SK-N-SH treated with all-trans-retinoic acid at 6 μM for 48 hours (cell line): ENCODE data around the gene NFAT5.

ENCODE experiments used
- ARNTL ChIP-seq: fragments of 450-650 bp; formaldehyde crosslinking; IDR thresholded peaks from 2 replicates; pipeline ENCODE4 v1.5.0; 2020; ENCODE audit warnings: low read depth, mild to moderate bottlenecking, moderate library complexity, borderline replicate concordance
- CSDC2 ChIP-seq: fragments of 250-450 bp; sonication (Bioruptor Pico); IDR thresholded peaks from 2 replicates; pipeline ENCODE4 v1.5.0; 2020; ENCODE audit warnings: mild to moderate bottlenecking, moderate library complexity
- ZNF565 ChIP-seq: fragments of 450-650 bp; formaldehyde crosslinking; conservative IDR thresholded peaks from 2 replicates; pipeline ENCODE4 v1.5.0; 2020; ENCODE audit warnings: low read depth, mild to moderate bottlenecking, moderate library complexity
- ZNF8 ChIP-seq: fragments of 450-650 bp; formaldehyde crosslinking; IDR thresholded peaks from 2 replicates; pipeline ENCODE4 v1.5.0; 2020; ENCODE audit warnings: mild to moderate bottlenecking, moderate library complexity
- TF ChIP-seq, protein P1 (sequence below): fragments of 250-450 bp; sonication (Bioruptor Pico); IDR thresholded peaks from 2 replicates; pipeline ENCODE4 v1.8.0; 2020; ENCODE audit warnings: mild to moderate bottlenecking, moderate library complexity, borderline replicate concordance

DNA sequence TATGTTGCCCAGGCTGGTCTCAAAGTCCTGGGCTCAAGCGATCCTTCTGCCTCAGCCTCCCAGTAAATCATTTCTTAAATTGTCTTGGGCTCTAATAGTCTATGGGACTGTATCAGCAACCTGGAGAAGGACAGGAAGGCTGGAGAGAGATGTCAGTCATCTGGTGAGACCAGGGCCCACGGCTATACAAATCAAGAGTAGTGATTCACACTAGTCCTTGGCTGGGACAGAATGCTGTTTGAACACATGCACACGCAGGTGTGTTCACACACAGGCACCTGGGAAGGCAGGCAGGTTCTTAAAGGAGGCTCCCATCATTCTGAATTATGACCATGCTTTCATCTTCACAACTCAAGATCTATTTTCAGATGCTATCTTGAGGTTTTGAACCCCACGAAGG is 146.5 kb downstream of the NFAT5 start:
- TF ChIP-seq CSDC2 (no peak), ZNF565 (CRISPR knock-in tag) (no peak), ZNF8 (CRISPR knock-in tag) (no peak), ARNTL (no peak)
- TF ChIP-seq, protein P1, sequence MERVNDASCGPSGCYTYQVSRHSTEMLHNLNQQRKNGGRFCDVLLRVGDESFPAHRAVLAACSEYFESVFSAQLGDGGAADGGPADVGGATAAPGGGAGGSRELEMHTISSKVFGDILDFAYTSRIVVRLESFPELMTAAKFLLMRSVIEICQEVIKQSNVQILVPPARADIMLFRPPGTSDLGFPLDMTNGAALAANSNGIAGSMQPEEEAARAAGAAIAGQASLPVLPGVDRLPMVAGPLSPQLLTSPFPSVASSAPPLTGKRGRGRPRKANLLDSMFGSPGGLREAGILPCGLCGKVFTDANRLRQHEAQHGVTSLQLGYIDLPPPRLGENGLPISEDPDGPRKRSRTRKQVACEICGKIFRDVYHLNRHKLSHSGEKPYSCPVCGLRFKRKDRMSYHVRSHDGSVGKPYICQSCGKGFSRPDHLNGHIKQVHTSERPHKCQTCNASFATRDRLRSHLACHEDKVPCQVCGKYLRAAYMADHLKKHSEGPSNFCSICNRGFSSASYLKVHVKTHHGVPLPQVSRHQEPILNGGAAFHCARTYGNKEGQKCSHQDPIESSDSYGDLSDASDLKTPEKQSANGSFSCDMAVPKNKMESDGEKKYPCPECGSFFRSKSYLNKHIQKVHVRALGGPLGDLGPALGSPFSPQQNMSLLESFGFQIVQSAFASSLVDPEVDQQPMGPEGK = no peak
